Head of caudate nucleus (tissue), 42 donors: Measurements from ENCODE around the gene LSG1.

ENCODE experiments used
- DNase-seq, 42 donors: peaks; one replicate each; pipeline versions ENCODE4 v3.0.0 to v3.0.0-alpha.2; 2020 to 2021; ENCODE audit warnings: mixed read lengths in 7 of 42
- intact Hi-C: fragments of 100-400 bp; cut with DNase I; formaldehyde crosslinking; loops from one replicate; pipeline ENCODE4 v1.15.0; 2022

The LSG1 gene

GRCh38 chr3:194604126-194604525 lies 67.9 kb downstream of the LSG1 start:
- DNase-seq: peak in 2 of 42 donors; percentile 25 to 60
- intact Hi-C loops: no loop called here

DNA sequence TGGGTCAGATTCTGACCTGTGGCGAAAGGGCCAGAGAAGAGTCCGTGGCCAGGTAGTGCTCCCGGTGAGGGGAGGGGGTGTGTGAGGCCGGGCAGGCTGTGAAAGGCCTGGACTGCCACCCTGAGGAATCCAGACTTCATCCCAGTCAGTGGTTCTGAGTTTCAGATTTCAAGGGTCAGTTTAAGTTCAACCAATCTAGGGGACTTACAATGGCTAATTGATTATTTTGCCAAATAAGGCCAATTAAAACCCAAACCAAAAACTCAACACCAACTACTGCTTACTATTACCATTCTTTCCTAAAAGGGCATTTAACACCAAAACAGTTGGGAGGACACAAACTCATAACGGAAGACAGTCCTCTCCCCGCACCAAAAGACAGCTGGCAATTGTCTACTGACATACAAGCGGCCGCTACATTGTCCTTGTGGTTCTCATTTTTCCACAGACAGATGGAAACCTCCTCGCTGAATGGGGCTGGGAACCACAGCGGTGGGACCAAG lies 69.3 kb downstream of the LSG1 start:
- intact Hi-C loops: no loop called here
- DNase-seq: no peak

- intact Hi-C loops: loop anchor here (10.0 kb wide), 1 partner anchor 264 kb away; no protein-coding TSS in a partner anchor
- DNase-seq: no peak
Measured at GRCh38 chr3:194598771-194599557, 73.0 kb downstream of the LSG1 start.

- intact Hi-C loops: loop anchor here (10.0 kb wide), 1 partner anchor 262 kb away; no protein-coding TSS in a partner anchor
- DNase-seq: peak in 30 of 42 donors; percentile 26 to 80 (median 52)
Measured at GRCh38 chr3:194596906-194597305, 75.1 kb downstream of the LSG1 start.

DNA sequence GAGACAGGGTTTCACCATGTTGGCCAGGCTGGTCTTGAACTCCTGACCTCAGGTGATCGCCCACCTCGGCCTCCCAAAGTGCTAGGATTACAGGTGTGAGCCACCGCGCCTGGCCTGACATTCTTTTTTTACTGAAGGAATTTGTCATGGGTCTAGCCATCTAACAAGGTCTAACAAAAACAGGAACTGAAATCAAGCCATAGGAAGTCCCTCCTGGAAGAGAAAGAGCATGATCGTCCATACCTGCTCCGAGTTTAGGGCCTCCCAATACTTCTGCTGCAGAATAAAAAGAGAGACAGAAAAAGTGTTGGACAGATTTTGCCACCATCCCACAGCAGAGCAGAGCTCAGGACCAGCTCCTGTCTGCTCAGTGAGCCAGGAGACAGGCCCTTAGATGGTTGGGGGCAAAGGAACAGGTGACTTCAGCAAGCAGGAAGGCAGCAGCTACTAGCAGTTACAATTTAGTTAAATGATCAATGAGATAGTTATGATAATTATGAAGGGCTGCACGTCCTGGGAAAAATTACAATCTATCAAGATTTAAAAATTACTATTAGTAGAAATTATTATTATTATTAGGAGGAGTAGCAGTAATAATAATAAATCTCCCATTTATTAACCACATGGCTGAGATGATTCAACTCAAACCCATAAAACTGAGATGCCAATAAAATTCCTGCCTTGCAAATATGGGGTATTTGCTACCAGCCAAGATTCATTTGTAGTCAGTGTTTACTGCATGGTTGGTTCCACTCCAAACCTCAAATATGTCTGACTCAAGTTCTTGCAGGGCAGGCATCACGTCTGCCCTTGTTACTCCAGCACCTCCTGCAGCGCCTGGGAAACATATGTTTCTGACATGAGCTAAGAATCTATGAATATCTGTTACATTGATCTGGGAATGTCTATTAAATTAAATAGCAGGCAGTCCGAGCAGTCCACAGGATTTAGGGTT lies 78.9 kb downstream of the LSG1 start:
- intact Hi-C loops: loop anchor here (10.0 kb wide), 1 partner anchor 258 kb away; no protein-coding TSS in a partner anchor
- no peak for DNase-seq
